SK-N-SH (cell line): Measurements from ENCODE around the gene ELMO2. TPM values are rescaled to one million over a fixed set of nuclear protein-coding genes. Genes with fewer than 3 reads are reported as not detected.

Source experiments
- CTCF ChIA-PET: fragments of 300-600, 350-600 bp; formaldehyde crosslinking; extraction: SDS; loops from one replicate; lab custom pipeline; 2021; lab: Yijun Ruan, JAX
- POLR2A ChIA-PET: fragments of 350-600 bp; sonication (Branson Sonifier 250); formaldehyde crosslinking; extraction: SDS; loops from one replicate; lab custom pipeline; 2020; ENCODE audit warnings: antibody characterized with exemption, inconsistent platforms; lab: Yijun Ruan, JAX
- DNase-seq: peaks from one replicate; pipeline ENCODE4 v3.0.0; 2012
- H2AFZ ChIP-seq: fragments of 200-600 bp; sonication (generic); 2 replicates; pipeline ENCODE4 v1.8.1; 2016; ENCODE audit warnings: antibody characterized with exemption, mild to moderate bottlenecking, low read depth
- H3F3A ChIP-seq: fragments of 200-600 bp; sonication (generic); replicated peaks from 2 replicates; pipeline ENCODE3; 2016; ENCODE audit warnings: antibody characterized with exemption, mild to moderate bottlenecking; ENCODE audit not compliant: insufficient read depth
- H3K27ac ChIP-seq, 2 experiments: fragments of 200-500 bp in 1 of 2; fragments of 200-600 bp in 1 of 2; sonication (Bioruptor generic) in 1 of 2; sonication (generic), shearing (Covaris generic) in 1 of 2; 2 replicates each; pipeline versions ENCODE4 v1.5.1 to v1.6.1; 2014 to 2016; ENCODE audit warnings: low read depth in 2 of 2, inconsistent platforms in 1 of 2, low read length in 1 of 2, mild to moderate bottlenecking in 1 of 2, mixed read lengths in 1 of 2
- H3K27me3 ChIP-seq: fragments of 200-600 bp; sonication (generic), shearing (Covaris generic); 2 replicates; pipeline ENCODE4 v1.6.1; 2016; ENCODE audit warnings: mixed run types; ENCODE audit not compliant: insufficient read depth
- H3K36me3 ChIP-seq, 2 experiments: fragments of 200-500 bp in 1 of 2; fragments of 200-600 bp in 1 of 2; sonication (Bioruptor generic) in 1 of 2; sonication (generic) in 1 of 2; replicated peaks in 1 of 2; 2 replicates each; pipeline versions ENCODE3 to v1.5.1; 2014 to 2016; ENCODE audit warnings: low read length in 1 of 2, mild to moderate bottlenecking in 1 of 2; ENCODE audit not compliant: insufficient read depth in 2 of 2, control insufficient read depth in 1 of 2
- H3K4me1 ChIP-seq, 2 experiments: fragments of 200-500 bp in 1 of 2; fragments of 200-600 bp in 1 of 2; sonication (Bioruptor generic) in 1 of 2; sonication (generic), shearing (Covaris generic) in 1 of 2; 2 replicates each; pipeline versions ENCODE4 v1.5.1 to v1.6.1; 2014 to 2016; ENCODE audit warnings: low read depth in 1 of 2, low read length in 1 of 2, mixed run types in 1 of 2; ENCODE audit not compliant: insufficient read depth in 2 of 2, control insufficient read depth in 1 of 2
- H3K4me2 ChIP-seq: fragments of 200-600 bp; sonication (generic), shearing (Covaris generic); 2 replicates; pipeline ENCODE4 v1.6.1; 2017; ENCODE audit warnings: mixed run types
- H3K4me3 ChIP-seq, 2 experiments: fragments of 200-500 bp in 1 of 2; fragments of 200-600 bp in 1 of 2; sonication (Bioruptor generic) in 1 of 2; sonication (generic), shearing (Covaris generic) in 1 of 2; 2 replicates each; pipeline versions ENCODE4 v1.5.1 to v1.8.1; 2014 to 2016; ENCODE audit warnings: low read depth in 2 of 2, inconsistent platforms in 1 of 2, low read length in 1 of 2, mild to moderate bottlenecking in 1 of 2, mixed read lengths in 1 of 2, moderate library complexity in 1 of 2
- H3K79me2 ChIP-seq: fragments of 200-600 bp; sonication (generic); 2 replicates; pipeline ENCODE4 v1.8.1; 2017; ENCODE audit warnings: mild to moderate bottlenecking; ENCODE audit not compliant: insufficient read depth
- H3K9ac ChIP-seq: fragments of 200-600 bp; sonication (generic); 2 replicates; pipeline ENCODE4 v1.6.1; 2017; ENCODE audit warnings: mixed run types
- H3K9me2 ChIP-seq: fragments of 200-600 bp; sonication (generic); 2 replicates; pipeline ENCODE4 v1.6.1; 2017; ENCODE audit warnings: mixed run types
- H3K9me3 ChIP-seq: fragments of 200-600 bp; sonication (generic); 2 replicates; pipeline ENCODE4 v1.6.1; 2017; ENCODE audit warnings: mixed run types, mild to moderate bottlenecking, moderate library complexity
- H4K20me1 ChIP-seq: fragments of 200-600 bp; sonication (generic); 2 replicates; pipeline ENCODE4 v1.6.1; 2017; ENCODE audit warnings: mild to moderate bottlenecking, mixed run types; ENCODE audit not compliant: insufficient read depth
- EP300 ChIP-seq, 2 experiments: IDR thresholded peaks; 2 replicates each; pipeline versions ENCODE4 v1.4.0 to v1.6.1; 2012; ENCODE audit warnings: borderline replicate concordance in 1 of 2, low read depth in 1 of 2, low read length in 1 of 2
- EZH2phosphoT487 ChIP-seq: fragments of 200-600 bp; sonication (generic); IDR thresholded peaks from 2 replicates; pipeline ENCODE4 v1.6.1; 2017; ENCODE audit warnings: low read depth, mixed run types, mild to moderate bottlenecking, antibody characterized with exemption, moderate library complexity, borderline replicate concordance
- FOSL2 ChIP-seq: IDR thresholded peaks from 2 replicates; pipeline ENCODE4 v1.4.0; 2012; ENCODE audit warnings: low read depth, mild to moderate bottlenecking, moderate library complexity, borderline replicate concordance
- GATA2 ChIP-seq: sonication (generic); formaldehyde crosslinking; IDR thresholded peaks from 2 replicates; pipeline ENCODE4 v1.5.0; 2020; ENCODE audit warnings: mild to moderate bottlenecking, missing genetic modification reagents
- JUND ChIP-seq: IDR thresholded peaks from 2 replicates; pipeline ENCODE4 v1.4.0; 2012
- MAX ChIP-seq: IDR thresholded peaks from 2 replicates; pipeline ENCODE4 v1.4.0; 2012; ENCODE audit warnings: low read depth
- MXI1 ChIP-seq: IDR thresholded peaks from 2 replicates; pipeline ENCODE4 v1.6.1; 2012; ENCODE audit warnings: mild to moderate bottlenecking, low read depth, low read length, improper control_type of control experiment
- NFIC ChIP-seq: IDR thresholded peaks from 2 replicates; pipeline ENCODE4 v1.4.0; 2012; ENCODE audit warnings: borderline replicate concordance
- NRF1 ChIP-seq: IDR thresholded peaks from 2 replicates; pipeline ENCODE4 v1.6.1; 2012; ENCODE audit warnings: low read depth, mild to moderate bottlenecking, low read length
- RCOR1 ChIP-seq: fragments of 150-350 bp; IDR thresholded peaks from 2 replicates; pipeline ENCODE4 v1.6.1; 2017; ENCODE audit warnings: antibody characterized with exemption, low read length
- REST ChIP-seq: IDR thresholded peaks from 2 replicates; pipeline ENCODE4 v1.6.1; 2012; ENCODE audit warnings: mild to moderate bottlenecking, low read depth, low read length, moderate library complexity
- RXRA ChIP-seq: IDR thresholded peaks from 2 replicates; pipeline ENCODE4 v1.4.0; 2012; ENCODE audit warnings: low read depth, mild to moderate bottlenecking, borderline replicate concordance
- SIN3A ChIP-seq: IDR thresholded peaks from 2 replicates; pipeline ENCODE4 v1.6.1; 2012; ENCODE audit warnings: low read depth, mild to moderate bottlenecking, low read length, moderate library complexity, borderline replicate concordance
- SMC3 ChIP-seq: IDR thresholded peaks from 2 replicates; pipeline ENCODE4 v1.6.1; 2012; ENCODE audit warnings: low read depth, low read length, improper control_type of control experiment
- TCF12 ChIP-seq: IDR thresholded peaks from 2 replicates; pipeline ENCODE4 v1.4.0; 2012
- USF2 ChIP-seq: fragments of 150-350 bp; IDR thresholded peaks from 2 replicates; pipeline ENCODE4 v1.6.1; 2017; ENCODE audit warnings: antibody characterized with exemption, low read length, low read depth, borderline replicate concordance
- WGBS: methylation state at CpG from one replicate; pipeline ENCODE4 v1.1.6; 2017; ENCODE audit warnings: low lambda C conversion rate; 5-methylcytosine and 5-hydroxymethylcytosine counted together
- polyA plus RNA-seq, 3 experiments: library from polyadenylated mRNA; depleted of rRNA; stranded (reverse); fragments of >200 nt; gene quantifications; 2 replicates each; pipeline ENCODE4 v1.2.3, GENCODE V29; 2012

Gene ELMO2
- polyA plus RNA-seq, 1 of the 3 experiments (the other 2 are of a cell fraction), result 32.1 TPM

- Histone ChIP-seq H3K9me3 (no peaks in the 10 kb centered on the region), H3K9me2 (no peaks in the 10 kb centered on the region), H3K4me2 (no peak overlapping the region), H3K27me3 (peaks cover 12% of the 10 kb centered on the region; the same call in 1 of the 2 replicates), H3K27ac (no peak overlapping the region), H3K36me3 (no peaks in the 10 kb centered on the region), H3K9ac (no peak overlapping the region), H3K4me1 (peaks cover 0 to 37% of the 10 kb centered on the region in 2 experiments; a peak in 1 of 4 replicates), H3F3A (no peaks in the 10 kb centered on the region), H2AFZ (no peak overlapping the region), H3K79me2 (no peaks in the 10 kb centered on the region), H4K20me1 (no peaks in the 10 kb centered on the region), H3K4me3 (no peak overlapping the region)
- POLR2A ChIA-PET, result interaction anchor here (1.1 kb wide), 1 partner anchor 15 kb away, joined by 4 read pairs; no protein-coding TSS in a partner anchor
- DNase-seq, result no peak
- WGBS, result 67% methylated on average over 7 of the region's 7 CpGs
- no peak for TF ChIP-seq JUND
- no peak for TF ChIP-seq EZH2phosphoT487
- no peak for TF ChIP-seq TCF12
- no peak for TF ChIP-seq RXRA
- TF ChIP-seq NFIC, result no peak
- no peak for TF ChIP-seq SIN3A
- CTCF ChIA-PET, result interaction anchor here (0.6 to 5.3 kb wide), 7 partner anchors 9 to 267 kb away, joined by 3 to 53 read pairs (median 3); no protein-coding TSS in a partner anchor
Measured at GRCh38 chr20:46339037-46339436, 67.4 kb downstream of the ELMO2 start.

GRCh38 chr20:46336735-46337134 is 69.7 kb downstream of the ELMO2 start:
- TF ChIP-seq GATA2 (CRISPR knock-in tag), result no peak
- TF ChIP-seq EP300 (IDR thresholded peaks at IDR 0.05; ENCODE audit: borderline replicate concordance in 1 of 2, low read depth in 1 of 2, low read length in 1 of 2), result no peak
- H3K27ac ChIP-seq, result no peak overlapping the region
- H3K36me3 ChIP-seq, result no peaks in the 10 kb centered on the region
- H3K4me1 ChIP-seq, result peaks cover 0 to 47% of the 10 kb centered on the region in 2 experiments; a peak in 2 of 4 replicates
- no peaks in the 10 kb centered on the region for H3F3A ChIP-seq
- no peaks in the 10 kb centered on the region for H3K9me2 ChIP-seq
- H3K4me3 ChIP-seq, result no peak overlapping the region
- ChIA-PET CTCF (interaction anchor here (1.1 to 5.3 kb wide), 4 partner anchors 12 to 208 kb away, joined by 3 to 53 read pairs (median 6); no protein-coding TSS in a partner anchor), POLR2A (interaction anchor here (1.0 to 1.2 kb wide), 2 partner anchors 10 to 12 kb away, joined by 3 to 4 read pairs; no protein-coding TSS in a partner anchor)
- no peak overlapping the region for H3K9ac ChIP-seq
- WGBS, result 35% methylated on average over 3 of the region's 3 CpGs
- no peaks in the 10 kb centered on the region for H4K20me1 ChIP-seq
- no peak overlapping the region for H3K4me2 ChIP-seq
- no peak overlapping the region for H2AFZ ChIP-seq
- H3K27me3 ChIP-seq, result peaks cover 19% of the 10 kb centered on the region; the same call in 1 of the 2 replicates
- no peak for DNase-seq
- H3K79me2 ChIP-seq, result no peaks in the 10 kb centered on the region
- no peaks in the 10 kb centered on the region for H3K9me3 ChIP-seq

GRCh38 chr20:46334303-46334904 is 72.0 kb downstream of the ELMO2 start:
- H3K36me3 ChIP-seq, result no peaks in the 10 kb centered on the region
- H3K27me3 ChIP-seq, result peaks cover 19% of the 10 kb centered on the region; the same call in 1 of the 2 replicates
- no peaks in the 10 kb centered on the region for H3K79me2 ChIP-seq
- POLR2A ChIA-PET, result no interaction called here
- no peak overlapping the region for H2AFZ ChIP-seq
- H3K4me2 ChIP-seq, result no peak overlapping the region
- 62% methylated on average over 9 of the region's 9 CpGs for WGBS
- peaks cover 0 to 62% of the 10 kb centered on the region in 2 experiments; a peak in 2 of 4 replicates for H3K4me1 ChIP-seq
- H4K20me1 ChIP-seq, result no peaks in the 10 kb centered on the region
- no peak overlapping the region for H3K4me3 ChIP-seq
- DNase-seq, result no peak
- H3K27ac ChIP-seq, result peak overlapping the region in 1 of 2 experiments; percentile 85; a peak in 1 of 4 replicates
- H3K9me3 ChIP-seq, result no peaks in the 10 kb centered on the region
- no peaks in the 10 kb centered on the region for H3K9me2 ChIP-seq
- H3K9ac ChIP-seq, result no peak overlapping the region
- CTCF ChIA-PET, result interaction anchor here (1.0 to 6.3 kb wide), 8 partner anchors 9 to 81 kb away, joined by 3 to 54 read pairs (median 4); no protein-coding TSS in a partner anchor
- no peaks in the 10 kb centered on the region for H3F3A ChIP-seq
- TF ChIP-seq MAX (no peak), NRF1 (no peak), RCOR1 (no peak), USF2 (no peak), FOSL2 (no peak), GATA2 (CRISPR knock-in tag) (no peak), MXI1 (no peak), REST (no peak), SMC3 (no peak)
